Esophagus muscularis mucosa (tissue), 4 donors: Measurements from ENCODE around the gene WNT7A.

Source experiments
- CTCF ChIP-seq, 3 experiments: fragments of 200-600 bp in 2 of 3; fragments of 450-650 bp in 1 of 3; sonication (generic) in 2 of 3; IDR thresholded peaks; one replicate each; pipeline ENCODE4 v1.5.1; 2017 to 2019; ENCODE audit warnings: antibody characterized with exemption in 3 of 3, mild to moderate bottlenecking in 2 of 3, moderate library complexity in 1 of 3
- EP300 ChIP-seq: sonication (generic); formaldehyde crosslinking; IDR thresholded peaks from one replicate; pipeline ENCODE4 v1.6.1; 2017; ENCODE audit warnings: antibody characterized with exemption
- POLR2A ChIP-seq: fragments of 450-650 bp; IDR thresholded peaks from one replicate; pipeline ENCODE4 v1.6.1; 2017; ENCODE audit warnings: antibody characterized with exemption, moderate library complexity, mild to moderate bottlenecking, low read depth

GRCh38 chr3:13871791-13872190 lies 8.1 kb downstream of the WNT7A start:
- no peak for TF ChIP-seq CTCF (IDR thresholded peaks at IDR 0.05)
- TF ChIP-seq EP300: no peak
- TF ChIP-seq POLR2A: no peak
